K562 (cell line): Measurements from ENCODE around the gene MFAP1. TPM values are rescaled to one million over a fixed set of nuclear protein-coding genes. Genes with fewer than 3 reads are reported as not detected.

Experiments used
- BRF2 ChIP-seq: IDR thresholded peaks from 3 replicates; pipeline ENCODE4 v1.6.1; 2011; ENCODE audit warnings: borderline replicate concordance, mild to moderate bottlenecking; ENCODE audit not compliant: insufficient read length, insufficient read depth
- CSDE1 ChIP-seq, 2 experiments: fragments of 450-650 bp; IDR thresholded peaks; 2 replicates each; pipeline ENCODE4 v1.6.1; 2016; ENCODE audit warnings: mild to moderate bottlenecking in 1 of 2
- HIVEP1 ChIP-seq: fragments of 250-450 bp; sonication (Bioruptor Pico); IDR thresholded peaks from 2 replicates; pipeline ENCODE4 v1.4.0; 2020; ENCODE audit warnings: mild to moderate bottlenecking
- HNRNPUL1 ChIP-seq: fragments of 200-400 bp; formaldehyde crosslinking; IDR thresholded peaks from 2 replicates; pipeline ENCODE4 v1.6.1; 2017; ENCODE audit warnings: low read length
- MCM3 ChIP-seq: fragments of 450-650 bp; IDR thresholded peaks from 2 replicates; pipeline ENCODE4 v1.6.1; 2016
- MCM7 ChIP-seq, 2 experiments: fragments of 450-650 bp; IDR thresholded peaks; 2 replicates each; pipeline ENCODE4 v1.6.1; 2016 to 2018
- POU5F1 ChIP-seq: fragments of 150-350 bp; IDR thresholded peaks from 2 replicates; pipeline ENCODE4 v1.6.1; 2014; ENCODE audit warnings: borderline replicate concordance, low read length, low read depth, mild to moderate bottlenecking; ENCODE audit not compliant: partially characterized antibody
- SETDB1 ChIP-seq: IDR thresholded peaks from one replicate; pipeline ENCODE4 v1.6.1; 2012; ENCODE audit warnings: low read length, control low read depth, inconsistent platforms
- SIX5 ChIP-seq, 2 experiments: IDR thresholded peaks; 2 replicates each; pipeline ENCODE4 v1.6.1; 2011; ENCODE audit warnings: low read length in 2 of 2, borderline replicate concordance in 1 of 2, low read depth in 1 of 2, mild to moderate bottlenecking in 1 of 2, moderate library complexity in 1 of 2; ENCODE audit not compliant: insufficient read depth in 1 of 2
- SNIP1 ChIP-seq: fragments of 450-650 bp; IDR thresholded peaks from 2 replicates; pipeline ENCODE4 v1.7.1; 2017; ENCODE audit warnings: low read depth, mild to moderate bottlenecking
- TCF7 ChIP-seq: sonication (generic); IDR thresholded peaks from 2 replicates; pipeline ENCODE4 v1.6.1; 2016; ENCODE audit warnings: antibody characterized with exemption, borderline replicate concordance
- TEAD2 ChIP-seq: fragments of 450-650 bp; IDR thresholded peaks from 2 replicates; pipeline ENCODE4 v1.6.1; 2016; ENCODE audit warnings: missing genetic modification characterization, control low read depth, missing compliant biosample characterization
- XRCC3 ChIP-seq: fragments of 450-650 bp; IDR thresholded peaks from 2 replicates; pipeline ENCODE4 v1.6.1; 2017; ENCODE audit warnings: mild to moderate bottlenecking, moderate library complexity
- ZNF121 ChIP-seq: sonication (generic); formaldehyde crosslinking; conservative IDR thresholded peaks from 2 replicates; pipeline ENCODE4 v1.8.0; 2022; ENCODE audit warnings: missing genetic modification reagents
- ZNF347 ChIP-seq: fragments of 450-650 bp; formaldehyde crosslinking; IDR thresholded peaks from 2 replicates; pipeline ENCODE4 v1.4.0; 2020; ENCODE audit warnings: low read depth, mild to moderate bottlenecking, moderate library complexity
- ZNF584 ChIP-seq: fragments of 200-800 bp; sonication (Bioruptor generic); IDR thresholded peaks from 2 replicates; pipeline ENCODE4 v1.6.1; 2016; ENCODE audit warnings: low read depth, mild to moderate bottlenecking, missing genetic modification characterization, missing compliant biosample characterization
- ZNF589 ChIP-seq: fragments of 200-800 bp; sonication (Bioruptor generic); IDR thresholded peaks from 2 replicates; pipeline ENCODE4 v1.6.1; 2016; ENCODE audit warnings: low read depth, missing genetic modification characterization, missing compliant biosample characterization
- ZNF764 ChIP-seq: fragments of 250-450 bp; sonication (Bioruptor Pico); IDR thresholded peaks from 2 replicates; pipeline ENCODE4 v1.4.0; 2020; ENCODE audit warnings: low read depth, mild to moderate bottlenecking, moderate library complexity
- polyA plus RNA-seq, 8 experiments: library from polyadenylated mRNA; depleted of rRNA in 4 of 8; stranded (reverse) in 5 of 8; unstranded in 3 of 8; fragments of >200 nt; fragmentation: Nextera tagmentation in 2 of 8; fragmentation: Illumina TruSeq in 1 of 8; extraction: Ambion mirVana in 2 of 8; extraction: Trizol in 1 of 8; gene quantifications; 2 replicates each; pipeline versions ENCODE4 v1.2.1 to v1.2.3, GENCODE V29; 2011 to 2014; ENCODE audit warnings: inconsistent platforms in 1 of 8, missing spikeins in 1 of 8
- total RNA-seq, 7 experiments: library from RNA; depleted of rRNA in 6 of 7; stranded (reverse); fragments of >200 nt in 6 of 7; fragmentation: Illumina TruSeq in 2 of 7; extraction: Trizol in 2 of 7; gene quantifications; 2 replicates each; pipeline versions ENCODE4 v1.2.1 to v1.2.3, GENCODE V29; 2011 to 2021; ENCODE audit warnings: low replicate concordance in 1 of 7
- TF ChIP-seq, protein P1 (sequence below), 2 experiments: fragments of 450-650 bp in 1 of 2; sonication (generic) in 1 of 2; formaldehyde crosslinking in 1 of 2; IDR thresholded peaks; 2 replicates each; pipeline versions ENCODE4 v1.7.1 to v1.9.0; 2016 to 2022; ENCODE audit warnings: inconsistent platforms in 1 of 2, mild to moderate bottlenecking in 1 of 2, missing genetic modification reagents in 1 of 2

Gene MFAP1
- total and polyA plus RNA-seq, 9 of the 15 experiments (the other 6 are each of a cell fraction or from before 2014, with no cell fraction given), result 34.9 to 64.1 (median 48.2) TPM

GRCh38 chr15:43791993-43792760, 32.3 kb downstream of the MFAP1 start, which contains the start of gene SERF2 (continued):
- TF ChIP-seq ZNF584, result no peak
- no peak for TF ChIP-seq MCM7 (IDR thresholded peaks at IDR 0.05)
- TF ChIP-seq CSDE1 (IDR thresholded peaks at IDR 0.05), result no peak
- no peak for TF ChIP-seq SIX5 (IDR thresholded peaks at IDR 0.05; ENCODE audit: borderline replicate concordance in 1 of 2, insufficient read depth in 1 of 2, low read depth in 1 of 2, low read length in 2 of 2)
- TF ChIP-seq, protein P1, sequence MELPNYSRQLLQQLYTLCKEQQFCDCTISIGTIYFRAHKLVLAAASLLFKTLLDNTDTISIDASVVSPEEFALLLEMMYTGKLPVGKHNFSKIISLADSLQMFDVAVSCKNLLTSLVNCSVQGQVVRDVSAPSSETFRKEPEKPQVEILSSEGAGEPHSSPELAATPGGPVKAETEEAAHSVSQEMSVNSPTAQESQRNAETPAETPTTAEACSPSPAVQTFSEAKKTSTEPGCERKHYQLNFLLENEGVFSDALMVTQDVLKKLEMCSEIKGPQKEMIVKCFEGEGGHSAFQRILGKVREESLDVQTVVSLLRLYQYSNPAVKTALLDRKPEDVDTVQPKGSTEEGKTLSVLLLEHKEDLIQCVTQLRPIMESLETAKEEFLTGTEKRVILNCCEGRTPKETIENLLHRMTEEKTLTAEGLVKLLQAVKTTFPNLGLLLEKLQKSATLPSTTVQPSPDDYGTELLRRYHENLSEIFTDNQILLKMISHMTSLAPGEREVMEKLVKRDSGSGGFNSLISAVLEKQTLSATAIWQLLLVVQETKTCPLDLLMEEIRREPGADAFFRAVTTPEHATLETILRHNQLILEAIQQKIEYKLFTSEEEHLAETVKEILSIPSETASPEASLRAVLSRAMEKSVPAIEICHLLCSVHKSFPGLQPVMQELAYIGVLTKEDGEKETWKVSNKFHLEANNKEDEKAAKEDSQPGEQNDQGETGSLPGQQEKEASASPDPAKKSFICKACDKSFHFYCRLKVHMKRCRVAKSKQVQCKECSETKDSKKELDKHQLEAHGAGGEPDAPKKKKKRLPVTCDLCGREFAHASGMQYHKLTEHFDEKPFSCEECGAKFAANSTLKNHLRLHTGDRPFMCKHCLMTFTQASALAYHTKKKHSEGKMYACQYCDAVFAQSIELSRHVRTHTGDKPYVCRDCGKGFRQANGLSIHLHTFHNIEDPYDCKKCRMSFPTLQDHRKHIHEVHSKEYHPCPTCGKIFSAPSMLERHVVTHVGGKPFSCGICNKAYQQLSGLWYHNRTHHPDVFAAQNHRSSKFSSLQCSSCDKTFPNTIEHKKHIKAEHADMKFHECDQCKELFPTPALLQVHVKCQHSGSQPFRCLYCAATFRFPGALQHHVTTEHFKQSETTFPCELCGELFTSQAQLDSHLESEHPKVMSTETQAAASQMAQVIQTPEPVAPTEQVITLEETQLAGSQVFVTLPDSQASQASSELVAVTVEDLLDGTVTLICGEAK (IDR thresholded peaks at IDR 0.05), result peak; percentile 60; the same call in 1 of the 2 replicates
- TF ChIP-seq, protein P1 (CRISPR knock-in tag; IDR thresholded peaks at IDR 0.05), result 0 out of 2 replicates have a peak, but pooled peaks have one; percentile 23
- TF ChIP-seq XRCC3, result no peak
- no peak for TF ChIP-seq BRF2
- TF ChIP-seq SETDB1, result no peak
- no peak for TF ChIP-seq HNRNPUL1
- TF ChIP-seq HIVEP1, result no peak
- no peak for TF ChIP-seq POU5F1
- TF ChIP-seq ZNF589 (CRISPR knock-in tag), result peak; percentile 47; the same call in 1 of the 2 replicates
- no peak for TF ChIP-seq ZNF347
- no peak for TF ChIP-seq MCM3
- TF ChIP-seq TEAD2, result no peak
- TF ChIP-seq TCF7, result no peak
- no peak for TF ChIP-seq SNIP1
- no peak for TF ChIP-seq ZNF121 (CRISPR knock-in tag)
- TF ChIP-seq ZNF764, result no peak
